ENCODE data around the gene ALKBH3.

DNA sequence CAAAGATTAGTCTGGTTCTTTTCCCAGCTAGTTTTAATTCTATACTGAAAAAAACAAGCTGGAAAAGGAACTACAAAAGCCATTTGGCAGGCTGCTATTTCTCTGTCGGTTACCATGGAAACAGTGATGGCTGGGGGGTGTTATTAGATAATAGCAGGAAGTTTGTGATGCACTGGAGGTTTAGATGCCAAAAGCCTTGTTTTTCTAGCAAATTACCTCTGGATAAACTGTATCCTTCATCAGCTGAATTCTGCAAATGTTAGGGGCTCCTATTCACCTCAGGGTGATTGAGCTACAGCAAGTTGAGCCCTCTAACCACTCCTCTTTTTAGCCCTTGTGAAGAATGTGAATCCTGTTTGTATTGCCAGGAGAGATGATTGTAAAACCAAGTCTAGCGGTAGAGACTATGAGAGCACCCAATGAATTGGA is 25.2 kb downstream of the ALKBH3 start:
- TF ChIP-seq, protein P1, sequence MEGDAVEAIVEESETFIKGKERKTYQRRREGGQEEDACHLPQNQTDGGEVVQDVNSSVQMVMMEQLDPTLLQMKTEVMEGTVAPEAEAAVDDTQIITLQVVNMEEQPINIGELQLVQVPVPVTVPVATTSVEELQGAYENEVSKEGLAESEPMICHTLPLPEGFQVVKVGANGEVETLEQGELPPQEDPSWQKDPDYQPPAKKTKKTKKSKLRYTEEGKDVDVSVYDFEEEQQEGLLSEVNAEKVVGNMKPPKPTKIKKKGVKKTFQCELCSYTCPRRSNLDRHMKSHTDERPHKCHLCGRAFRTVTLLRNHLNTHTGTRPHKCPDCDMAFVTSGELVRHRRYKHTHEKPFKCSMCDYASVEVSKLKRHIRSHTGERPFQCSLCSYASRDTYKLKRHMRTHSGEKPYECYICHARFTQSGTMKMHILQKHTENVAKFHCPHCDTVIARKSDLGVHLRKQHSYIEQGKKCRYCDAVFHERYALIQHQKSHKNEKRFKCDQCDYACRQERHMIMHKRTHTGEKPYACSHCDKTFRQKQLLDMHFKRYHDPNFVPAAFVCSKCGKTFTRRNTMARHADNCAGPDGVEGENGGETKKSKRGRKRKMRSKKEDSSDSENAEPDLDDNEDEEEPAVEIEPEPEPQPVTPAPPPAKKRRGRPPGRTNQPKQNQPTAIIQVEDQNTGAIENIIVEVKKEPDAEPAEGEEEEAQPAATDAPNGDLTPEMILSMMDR (IDR thresholded peaks at IDR 0.05), result no peak
- no peak for TF ChIP-seq POLR2A (IDR thresholded peaks at IDR 0.05)
